Thyroid gland (tissue), 4 donors: ENCODE data around the gene FAM83C. TPM values are rescaled to one million over a fixed set of nuclear protein-coding genes. Genes with fewer than 3 reads are reported as not detected.

ENCODE experiments used
- DNase-seq, 2 donors: peaks; one replicate each; pipeline ENCODE4 v3.0.0-alpha.2; 2019
- H3K27ac ChIP-seq, 3 donors: fragments of 200-600 bp; sonication (generic); 1 replicate in 2 of 3; 2 replicates in 1 of 3; pipeline ENCODE4 v1.5.1; 2016 to 2019; ENCODE audit warnings: mild to moderate bottlenecking in 1 of 3, moderate library complexity in 1 of 3
- H3K27me3 ChIP-seq: fragments of 200-600 bp; sonication (generic); one replicate; pipeline ENCODE4 v1.5.1; 2019
- H3K36me3 ChIP-seq, 2 donors: fragments of 200-600 bp; sonication (generic); one replicate each; pipeline ENCODE4 v1.5.1; 2016 to 2019
- H3K4me1 ChIP-seq, 2 donors: fragments of 200-600 bp; sonication (generic); one replicate each; pipeline ENCODE4 v1.5.1; 2017 to 2019
- H3K4me3 ChIP-seq, 3 donors: fragments of 200-600 bp; sonication (generic); replicated peaks in 1 of 3; 1 replicate in 2 of 3; 2 replicates in 1 of 3; pipeline ENCODE4 v1.5.1; 2016; ENCODE audit warnings: mild to moderate bottlenecking in 1 of 3
- H3K9me3 ChIP-seq: fragments of 200-600 bp; sonication (generic); one replicate; pipeline ENCODE4 v1.5.1; 2017
- POLR2A ChIP-seq, 2 donors: fragments of 450-650 bp; IDR thresholded peaks; one replicate each; pipeline ENCODE4 v1.6.1; 2017; ENCODE audit warnings: antibody characterized with exemption in 2 of 2, mild to moderate bottlenecking in 2 of 2, moderate library complexity in 1 of 2
- whole genome bisulfite sequencing, 2 donors: methylation state at CpG; one replicate each; pipeline ENCODE4 v1.1.5; 2017; 5-methylcytosine and 5-hydroxymethylcytosine counted together
- intact Hi-C: fragments of 100-400 bp; cut with DNase I; formaldehyde crosslinking; loops from one replicate; pipeline ENCODE4 v1.15.1; 2023
- total RNA-seq, 4 donors: library from RNA; depleted of rRNA; stranded (reverse); fragments of >200 nt; gene quantifications; one replicate each; pipeline ENCODE4 v1.2.3, GENCODE V29; 2016
- TF ChIP-seq, protein P1 (sequence below), 6 experiments: fragments of 200-600 bp in 3 of 6; fragments of 450-650 bp in 3 of 6; sonication (generic) in 3 of 6; IDR thresholded peaks; one replicate each; pipeline ENCODE4 v1.5.1; 2016 to 2019; ENCODE audit warnings: antibody characterized with exemption in 6 of 6, mild to moderate bottlenecking in 2 of 6, inconsistent platforms in 1 of 6, moderate library complexity in 1 of 6

Gene FAM83C
- total RNA-seq, 4 donors from 2014 or later: not detected

- no peak for DNase-seq
- Histone ChIP-seq H3K4me3 (no peak overlapping the region), H3K27ac (peak overlapping the region in 1 of 3 donors; percentile 82), H3K27me3 (no peaks in the 10 kb centered on the region), H3K9me3 (no peaks in the 10 kb centered on the region), H3K36me3 (no peaks in the 10 kb centered on the region), H3K4me1 (peaks cover 17 to 36% of the 10 kb centered on the region in 2 donors)
- WGBS, 2 donors: 93 to 94% methylated on average over 12 of the region's 12 CpGs
- TF ChIP-seq POLR2A (IDR thresholded peaks at IDR 0.05): no peak
- TF ChIP-seq, protein P1, sequence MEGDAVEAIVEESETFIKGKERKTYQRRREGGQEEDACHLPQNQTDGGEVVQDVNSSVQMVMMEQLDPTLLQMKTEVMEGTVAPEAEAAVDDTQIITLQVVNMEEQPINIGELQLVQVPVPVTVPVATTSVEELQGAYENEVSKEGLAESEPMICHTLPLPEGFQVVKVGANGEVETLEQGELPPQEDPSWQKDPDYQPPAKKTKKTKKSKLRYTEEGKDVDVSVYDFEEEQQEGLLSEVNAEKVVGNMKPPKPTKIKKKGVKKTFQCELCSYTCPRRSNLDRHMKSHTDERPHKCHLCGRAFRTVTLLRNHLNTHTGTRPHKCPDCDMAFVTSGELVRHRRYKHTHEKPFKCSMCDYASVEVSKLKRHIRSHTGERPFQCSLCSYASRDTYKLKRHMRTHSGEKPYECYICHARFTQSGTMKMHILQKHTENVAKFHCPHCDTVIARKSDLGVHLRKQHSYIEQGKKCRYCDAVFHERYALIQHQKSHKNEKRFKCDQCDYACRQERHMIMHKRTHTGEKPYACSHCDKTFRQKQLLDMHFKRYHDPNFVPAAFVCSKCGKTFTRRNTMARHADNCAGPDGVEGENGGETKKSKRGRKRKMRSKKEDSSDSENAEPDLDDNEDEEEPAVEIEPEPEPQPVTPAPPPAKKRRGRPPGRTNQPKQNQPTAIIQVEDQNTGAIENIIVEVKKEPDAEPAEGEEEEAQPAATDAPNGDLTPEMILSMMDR (IDR thresholded peaks at IDR 0.05): no peak
- intact Hi-C loops: no loop called here
These were observed 13.7 kb upstream of the FAM83C start for GRCh38 chr20:35305682-35306556.

DNA sequence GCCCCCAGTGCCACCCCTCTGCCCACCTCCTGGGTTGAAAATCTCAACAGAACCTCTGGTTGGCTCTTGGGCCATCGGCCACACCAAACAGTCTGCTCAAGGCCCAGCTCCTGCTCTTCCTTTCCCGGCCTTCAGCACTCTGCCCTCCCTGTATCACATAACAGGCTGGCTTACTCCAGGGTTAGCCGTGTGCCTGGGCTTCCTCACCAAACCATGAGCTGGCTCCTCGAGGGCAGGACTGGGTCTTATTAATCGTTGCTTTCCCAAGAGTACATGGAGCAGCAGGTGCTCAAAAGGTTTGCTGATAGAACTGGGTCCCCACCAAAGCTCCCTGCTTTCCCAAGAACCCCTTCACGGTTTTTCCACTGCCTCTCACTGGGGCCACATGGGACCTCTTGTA lies 12.7 kb upstream of the FAM83C start:
- H3K4me3 ChIP-seq: no peak overlapping the region
- WGBS, 2 donors: 90 to 94% methylated on average over 6 of the region's 6 CpGs
- H3K4me1 ChIP-seq: peaks cover 17 to 36% of the 10 kb centered on the region in 2 donors
- H3K27me3 ChIP-seq: no peaks in the 10 kb centered on the region
- no peak for TF ChIP-seq POLR2A (IDR thresholded peaks at IDR 0.05)
- TF ChIP-seq, protein P1 (IDR thresholded peaks at IDR 0.05): no peak
- H3K9me3 ChIP-seq: no peaks in the 10 kb centered on the region
- no peaks in the 10 kb centered on the region for H3K36me3 ChIP-seq
- intact Hi-C loops: no loop called here
- no peak for DNase-seq
- no peak overlapping the region for H3K27ac ChIP-seq

DNA sequence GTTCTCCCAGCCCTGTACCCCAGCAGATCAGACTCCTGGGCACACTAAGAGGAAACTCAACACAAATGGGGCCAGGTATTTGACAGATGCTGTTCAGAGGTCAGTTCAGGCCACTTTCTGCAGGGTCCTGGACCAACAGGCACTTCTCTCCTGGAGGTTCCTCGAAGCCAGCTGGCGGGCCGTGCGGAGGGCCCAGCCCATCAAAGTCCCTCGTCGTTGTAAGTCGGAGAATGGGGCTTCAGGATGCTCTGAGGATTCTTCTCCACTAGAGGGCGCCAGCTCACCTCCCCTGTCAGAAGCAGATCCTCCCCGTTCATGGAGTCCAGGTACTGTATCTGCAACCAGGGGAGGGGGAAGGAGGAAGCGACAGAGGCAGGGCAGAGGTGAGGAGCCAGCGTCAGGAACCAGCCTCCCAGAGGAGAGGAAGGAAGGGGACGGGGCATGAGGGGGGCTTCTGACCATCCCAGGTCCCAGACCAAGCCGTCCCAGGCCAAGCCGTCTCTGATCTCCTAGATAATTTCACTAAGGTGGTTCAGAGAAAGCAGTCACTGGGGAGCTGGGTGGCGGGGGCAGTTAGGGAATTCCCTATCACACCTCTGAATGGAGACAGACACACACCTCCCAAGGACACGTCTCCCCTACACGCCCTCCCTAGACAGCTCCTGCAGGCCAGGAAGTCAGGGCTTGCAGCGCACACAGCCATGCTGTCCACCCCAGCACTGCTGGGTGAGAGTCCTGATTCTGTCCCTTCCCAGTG lies 11.7 kb upstream of the FAM83C start:
- TF ChIP-seq, protein P1 (IDR thresholded peaks at IDR 0.05): peak; percentile 72 to 95 (median 89)
- no peak for TF ChIP-seq POLR2A (IDR thresholded peaks at IDR 0.05)
- no peaks in the 10 kb centered on the region for H3K36me3 ChIP-seq
- H3K27ac ChIP-seq: no peak overlapping the region
- WGBS, 2 donors: 29 to 34% methylated on average over 17 of the region's 18 CpGs
- no peaks in the 10 kb centered on the region for H3K27me3 ChIP-seq
- peaks cover 17 to 35% of the 10 kb centered on the region in 2 donors for H3K4me1 ChIP-seq
- peak; percentile 81 to 84 for DNase-seq
- intact Hi-C loops: loop anchor here (2.0 kb wide), 1 partner anchor 135 kb away; the partner anchor contains the start of gene GDF5
- H3K9me3 ChIP-seq: no peaks in the 10 kb centered on the region
- no peak overlapping the region for H3K4me3 ChIP-seq

- Histone ChIP-seq H3K27ac (no peak overlapping the region), H3K27me3 (no peaks in the 10 kb centered on the region), H3K9me3 (no peaks in the 10 kb centered on the region), H3K4me1 (peaks cover 16 to 30% of the 10 kb centered on the region in 2 donors), H3K36me3 (no peaks in the 10 kb centered on the region), H3K4me3 (no peak overlapping the region)
- 69 to 94% methylated on average over 9 to 10 of the region's 11 CpGs for WGBS, 2 donors
- no peak for DNase-seq
- TF ChIP-seq POLR2A (IDR thresholded peaks at IDR 0.05): no peak
- TF ChIP-seq, protein P1 (IDR thresholded peaks at IDR 0.05): no peak
- intact Hi-C loops: loop anchor here (2.0 kb wide), 1 partner anchor 135 kb away; the partner anchor contains the start of gene GDF5
These were observed 11.1 kb upstream of the FAM83C start for GRCh38 chr20:35303382-35303734.
